GM18505 (cell line): Measurements from ENCODE around the gene CCR5.

Experiments used
- ATAC-seq: cut with Tn5 transposase; IDR thresholded peaks from one replicate; pipeline ENCODE4 v1.9.1; 2021; ENCODE audit not compliant: unreplicated experiment
- POLR2A ChIP-seq: IDR thresholded peaks from 4 replicates; pipeline ENCODE4 v1.6.1; 2011; ENCODE audit warnings: borderline replicate concordance; ENCODE audit not compliant: insufficient read depth, insufficient read length; ENCODE audit errors: extremely low read depth

Gene CCR5

DNA sequence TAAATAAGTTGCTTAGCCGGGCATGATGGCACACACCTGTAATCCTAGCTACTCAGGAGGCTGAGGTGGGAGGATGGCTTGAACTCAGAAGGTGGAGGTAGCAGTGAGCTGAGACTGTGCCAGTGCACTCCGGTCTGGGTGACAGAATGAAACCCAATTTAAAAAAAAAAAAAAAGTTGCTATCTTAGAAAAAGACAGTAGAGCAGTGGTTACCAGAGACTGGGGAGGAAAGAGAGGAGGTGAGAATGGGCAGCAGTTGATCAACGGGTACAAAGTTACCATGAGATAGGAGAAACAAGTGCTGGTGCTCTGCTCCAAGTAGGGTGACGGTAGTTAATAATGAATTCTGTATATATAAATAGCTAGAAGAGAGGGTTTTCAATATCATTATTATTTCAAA is 17.7 kb upstream of the CCR5 start:
- TF ChIP-seq POLR2A = no peak
- ATAC-seq = no peak

DNA sequence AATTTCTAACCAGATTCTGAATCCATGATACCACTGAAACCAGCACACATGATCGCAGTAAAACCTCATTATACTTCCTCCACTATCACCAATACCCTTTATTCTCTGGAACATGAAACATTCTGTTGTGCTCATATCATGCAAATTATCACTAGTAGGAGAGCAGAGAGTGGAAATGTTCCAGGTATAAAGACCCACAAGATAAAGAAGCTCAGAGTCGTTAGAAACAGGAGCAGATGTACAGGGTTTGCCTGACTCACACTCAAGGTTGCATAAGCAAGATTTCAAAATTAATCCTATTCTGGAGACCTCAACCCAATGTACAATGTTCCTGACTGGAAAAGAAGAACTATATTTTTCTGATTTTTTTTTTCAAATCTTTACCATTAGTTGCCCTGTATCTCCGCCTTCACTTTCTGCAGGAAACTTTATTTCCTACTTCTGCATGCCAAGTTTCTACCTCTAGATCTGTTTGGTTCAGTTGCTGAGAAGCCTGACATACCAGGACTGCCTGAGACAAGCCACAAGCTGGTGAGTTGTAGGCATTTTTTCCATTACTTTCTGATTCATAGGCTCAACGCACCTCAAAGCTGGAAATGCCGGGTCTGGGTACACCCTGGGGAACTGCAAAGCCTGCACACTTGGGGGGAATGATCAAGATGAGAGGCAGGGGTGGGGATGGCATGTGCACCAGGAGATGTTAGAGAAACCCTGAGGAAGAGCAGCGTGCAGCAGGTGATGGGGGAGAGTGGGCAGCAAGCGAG is 16.9 kb upstream of the CCR5 start, which contains the start of gene CCR2:
Gene CCR2, plus strand, starts transcription at position 465 of the 764 bp plus-strand sequence. CDS start 3,417 bp downstream, outside the sequence.
- no peak for ATAC-seq
- TF ChIP-seq POLR2A = no peak

GRCh38 chr3:46354478-46354877 is 16.3 kb upstream of the CCR5 start:
- no peak for ATAC-seq

GRCh38 chr3:46354984-46355383 is 15.8 kb upstream of the CCR5 start:
- ATAC-seq = no peak
- no peak for TF ChIP-seq POLR2A

More at GRCh38 chr3:46354478-46354877, 16.3 kb upstream of the CCR5 start:
- no peak for TF ChIP-seq POLR2A

DNA sequence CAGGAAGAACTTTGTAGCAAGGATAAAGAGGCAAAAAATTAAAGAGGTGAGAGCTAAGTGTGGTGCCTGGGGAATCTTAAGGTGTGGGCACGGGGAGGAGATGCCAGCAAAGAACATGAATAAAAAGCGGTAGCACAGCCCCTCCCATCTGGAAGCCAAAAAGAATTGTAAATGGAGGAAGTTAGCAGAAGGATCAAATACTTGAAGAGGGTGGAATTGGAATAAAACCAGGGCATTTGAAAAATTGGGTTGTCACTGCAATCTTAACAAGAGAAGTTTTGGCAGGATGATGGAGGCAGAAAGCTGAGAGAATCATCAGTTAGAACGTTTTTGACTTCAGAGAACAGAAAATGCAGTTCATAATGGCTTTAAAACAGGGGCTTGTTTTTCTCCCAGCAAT is 14.5 kb upstream of the CCR5 start:
- no peak for ATAC-seq
- no peak for TF ChIP-seq POLR2A

GRCh38 chr3:46356909-46357308 is 13.8 kb upstream of the CCR5 start:
- ATAC-seq = no peak
- TF ChIP-seq POLR2A = no peak

DNA sequence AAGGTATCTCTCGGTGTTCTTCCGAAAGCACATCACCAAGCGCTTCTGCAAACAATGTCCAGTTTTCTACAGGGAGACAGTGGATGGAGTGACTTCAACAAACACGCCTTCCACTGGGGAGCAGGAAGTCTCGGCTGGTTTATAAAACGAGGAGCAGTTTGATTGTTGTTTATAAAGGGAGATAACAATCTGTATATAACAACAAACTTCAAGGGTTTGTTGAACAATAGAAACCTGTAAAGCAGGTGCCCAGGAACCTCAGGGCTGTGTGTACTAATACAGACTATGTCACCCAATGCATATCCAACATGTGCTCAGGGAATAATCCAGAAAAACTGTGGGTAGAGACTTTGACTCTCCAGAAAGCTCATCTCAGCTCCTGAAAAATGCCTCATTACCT is 12.3 kb upstream of the CCR5 start:
- TF ChIP-seq POLR2A = no peak
- no peak for ATAC-seq

- ATAC-seq = no peak
- no peak for TF ChIP-seq POLR2A
These were observed 10.8 kb upstream of the CCR5 start for GRCh38 chr3:46359733-46360493.

DNA sequence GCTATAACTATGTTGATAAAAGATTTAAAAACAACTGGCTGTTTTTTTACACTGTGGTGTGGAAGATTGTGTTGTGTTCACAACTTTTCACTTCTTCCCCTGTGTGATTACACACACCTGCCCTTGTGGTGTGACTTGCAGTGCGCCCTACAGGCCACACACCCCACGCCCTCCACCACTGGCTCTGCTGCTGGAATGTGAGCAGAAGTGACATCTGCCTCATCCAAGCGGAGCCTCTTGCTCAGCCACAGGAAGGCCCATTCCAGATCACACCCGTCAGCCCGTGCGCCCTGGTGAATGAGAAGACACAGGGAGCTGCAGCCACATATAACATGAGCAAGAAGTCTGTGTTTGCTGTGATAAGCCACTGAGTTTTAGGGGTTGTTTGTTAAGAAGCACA is 9.8 kb upstream of the CCR5 start:
- no peak for TF ChIP-seq POLR2A
- ATAC-seq = no peak

DNA sequence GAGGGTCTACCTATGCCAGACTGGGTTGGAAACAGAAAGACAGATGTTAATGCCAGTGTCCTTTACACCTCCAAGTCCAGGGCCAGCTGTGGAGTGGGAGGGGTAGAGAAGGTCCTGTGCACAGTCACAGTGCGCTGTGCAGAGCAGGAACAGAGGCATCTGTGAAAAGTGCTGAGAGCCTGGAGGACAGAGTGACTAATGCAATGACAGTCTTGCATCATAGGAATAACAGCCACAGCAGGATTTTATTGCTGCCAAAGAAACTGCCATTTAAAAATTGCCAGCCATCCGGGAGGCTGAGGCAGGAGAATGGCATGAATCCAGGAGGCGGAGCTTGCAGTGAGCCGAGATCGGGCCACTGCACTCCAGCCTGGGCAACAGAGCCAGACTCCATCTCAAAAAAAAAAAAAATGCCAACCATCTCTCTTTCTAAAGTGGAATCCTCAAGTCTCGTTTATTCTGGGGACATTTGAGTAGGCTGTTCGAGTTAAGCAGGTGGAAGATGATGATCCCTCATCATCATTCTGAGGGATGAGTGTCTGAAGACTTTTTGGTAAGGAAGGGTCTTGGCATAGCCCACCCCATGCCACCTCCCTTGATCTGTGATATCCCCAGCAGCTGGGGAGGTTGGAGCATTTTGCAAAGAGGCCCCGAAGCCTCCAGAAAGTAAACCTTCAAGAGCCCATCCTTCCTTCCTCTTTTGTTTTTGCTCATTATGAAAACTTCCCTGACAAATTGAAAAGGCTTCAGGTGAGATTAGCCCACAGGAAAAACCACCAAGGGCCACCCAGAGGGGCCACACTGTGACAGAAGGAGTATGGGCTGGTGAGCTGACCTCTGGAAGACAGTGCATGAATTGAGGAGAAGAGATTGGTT is 9.1 kb upstream of the CCR5 start:
- no peak for TF ChIP-seq POLR2A
- no peak for ATAC-seq

DNA sequence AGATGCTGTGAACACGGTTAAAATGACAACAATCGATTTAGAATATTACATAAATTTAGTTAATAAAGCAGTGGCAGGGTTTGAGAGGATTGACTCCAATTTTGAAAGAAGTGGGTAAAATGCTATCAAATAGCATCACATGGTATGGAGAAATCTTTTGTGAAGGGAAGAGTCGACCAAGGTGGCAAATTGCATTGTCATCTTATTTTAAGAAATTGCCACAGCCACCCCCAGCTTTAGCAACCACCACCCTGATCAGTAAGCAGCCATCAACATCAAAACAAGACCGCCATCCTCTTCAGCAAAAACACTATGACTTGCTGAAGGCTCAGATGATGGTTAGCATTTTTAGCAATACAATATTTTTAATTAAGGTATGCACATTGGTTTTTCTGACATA is 5.7 kb upstream of the CCR5 start:
- no peak for TF ChIP-seq POLR2A
- ATAC-seq = no peak

- TF ChIP-seq POLR2A = no peak
- no peak for ATAC-seq
These were observed 4.8 kb upstream of the CCR5 start for GRCh38 chr3:46365737-46366524.
